Calu3 (cell line): ENCODE measurements around the gene EBNA1BP2. TPM values are rescaled to one million over a fixed set of nuclear protein-coding genes. Genes with fewer than 3 reads are reported as not detected.

Source experiments
- microRNA-seq: library from miRNA; unstranded; fragments of <30 nt; microRNA quantifications from one replicate; pipeline ENCODE4 v1.2.0, GENCODE V29; 2022
- total RNA-seq: library from RNA; stranded (reverse); gene quantifications from 2 replicates; pipeline ENCODE4 v1.2.3, GENCODE V29; 2022

The EBNA1BP2 gene
- total RNA-seq, 1 experiment from 2014 or later, result 132 TPM

Small RNA genes within 50 kb of the gene (microRNA-seq; reads per million reads assigned to microRNA genes)
- 1.8 reads per million for gene MIR6733

Other genes with a start within 250 kb of the EBNA1BP2 start
- gene SLC2A1, start 213.4 kb downstream of the EBNA1BP2 start, total RNA-seq, result 163 and 183 TPM in 2 replicates
- 0.26 and 0.56 TPM in 2 replicates for gene CFAP57, start within 50 bp of the EBNA1BP2 start, total RNA-seq
- gene TMEM125, start 97.7 kb upstream of the EBNA1BP2 start, total RNA-seq, result 20.7 and 24.4 TPM in 2 replicates
- gene C1orf210, start 113.3 kb upstream of the EBNA1BP2 start, total RNA-seq, result 16.8 and 19.9 TPM in 2 replicates
- gene TIE1, start 128.7 kb upstream of the EBNA1BP2 start, total RNA-seq, result not detected in 2 replicates
- 0.52 and 0.73 TPM in 2 replicates for gene MPL, start 165.5 kb upstream of the EBNA1BP2 start, total RNA-seq
- 128 and 134 TPM in 2 replicates for gene CDC20, start 186.7 kb upstream of the EBNA1BP2 start, total RNA-seq
- 107 and 117 TPM in 2 replicates for gene ELOVL1, start 195.7 kb upstream of the EBNA1BP2 start, total RNA-seq
- 31.1 and 32.8 TPM in 2 replicates for gene MED8, start 217.5 kb upstream of the EBNA1BP2 start, total RNA-seq
- gene SZT2, start 217.6 kb upstream of the EBNA1BP2 start, total RNA-seq, result 77.3 and 78.7 TPM in 2 replicates